WI38 (cell line): ENCODE measurements around the gene TAS2R38.
"Not testable (repeated sequence)": the region's sequence is repeated elsewhere in the genome, so short reads cannot be mapped to it uniquely, and the experiment has no call there.

Source experiments
- H3K4me3 ChIP-seq: 2 replicates; pipeline ENCODE4 v1.5.1; 2011; ENCODE audit warnings: low read depth, mild to moderate bottlenecking, control low read depth, low read length
- TF ChIP-seq, protein P1 (sequence below): IDR thresholded peaks from 2 replicates; pipeline ENCODE4 v1.5.1; 2012; ENCODE audit warnings: low read depth, mild to moderate bottlenecking, control low read depth, low read length

The TAS2R38 gene

DNA sequence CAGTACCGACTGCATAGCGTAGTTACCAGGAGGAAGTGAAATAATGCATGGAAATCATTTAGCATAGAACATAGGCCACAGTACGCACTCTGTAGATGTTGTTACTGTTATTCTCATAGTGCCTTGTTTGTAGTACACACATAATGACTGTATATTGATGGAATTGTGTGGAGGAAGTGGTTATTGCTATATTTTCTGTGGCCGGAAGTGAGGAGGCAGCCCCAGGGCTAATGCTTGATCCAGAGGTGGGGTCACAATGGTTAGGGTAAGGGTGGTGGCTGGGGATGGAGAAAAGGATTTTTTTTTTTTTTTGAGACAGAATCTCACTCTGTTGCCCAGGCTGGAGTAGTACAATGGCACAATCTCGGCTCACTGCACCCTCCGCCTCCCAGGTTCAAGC, 17.6 kb upstream of the TAS2R38 start:
- TF ChIP-seq, protein P1, sequence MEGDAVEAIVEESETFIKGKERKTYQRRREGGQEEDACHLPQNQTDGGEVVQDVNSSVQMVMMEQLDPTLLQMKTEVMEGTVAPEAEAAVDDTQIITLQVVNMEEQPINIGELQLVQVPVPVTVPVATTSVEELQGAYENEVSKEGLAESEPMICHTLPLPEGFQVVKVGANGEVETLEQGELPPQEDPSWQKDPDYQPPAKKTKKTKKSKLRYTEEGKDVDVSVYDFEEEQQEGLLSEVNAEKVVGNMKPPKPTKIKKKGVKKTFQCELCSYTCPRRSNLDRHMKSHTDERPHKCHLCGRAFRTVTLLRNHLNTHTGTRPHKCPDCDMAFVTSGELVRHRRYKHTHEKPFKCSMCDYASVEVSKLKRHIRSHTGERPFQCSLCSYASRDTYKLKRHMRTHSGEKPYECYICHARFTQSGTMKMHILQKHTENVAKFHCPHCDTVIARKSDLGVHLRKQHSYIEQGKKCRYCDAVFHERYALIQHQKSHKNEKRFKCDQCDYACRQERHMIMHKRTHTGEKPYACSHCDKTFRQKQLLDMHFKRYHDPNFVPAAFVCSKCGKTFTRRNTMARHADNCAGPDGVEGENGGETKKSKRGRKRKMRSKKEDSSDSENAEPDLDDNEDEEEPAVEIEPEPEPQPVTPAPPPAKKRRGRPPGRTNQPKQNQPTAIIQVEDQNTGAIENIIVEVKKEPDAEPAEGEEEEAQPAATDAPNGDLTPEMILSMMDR: no peak
- H3K4me3 ChIP-seq: no peak overlapping the region

DNA sequence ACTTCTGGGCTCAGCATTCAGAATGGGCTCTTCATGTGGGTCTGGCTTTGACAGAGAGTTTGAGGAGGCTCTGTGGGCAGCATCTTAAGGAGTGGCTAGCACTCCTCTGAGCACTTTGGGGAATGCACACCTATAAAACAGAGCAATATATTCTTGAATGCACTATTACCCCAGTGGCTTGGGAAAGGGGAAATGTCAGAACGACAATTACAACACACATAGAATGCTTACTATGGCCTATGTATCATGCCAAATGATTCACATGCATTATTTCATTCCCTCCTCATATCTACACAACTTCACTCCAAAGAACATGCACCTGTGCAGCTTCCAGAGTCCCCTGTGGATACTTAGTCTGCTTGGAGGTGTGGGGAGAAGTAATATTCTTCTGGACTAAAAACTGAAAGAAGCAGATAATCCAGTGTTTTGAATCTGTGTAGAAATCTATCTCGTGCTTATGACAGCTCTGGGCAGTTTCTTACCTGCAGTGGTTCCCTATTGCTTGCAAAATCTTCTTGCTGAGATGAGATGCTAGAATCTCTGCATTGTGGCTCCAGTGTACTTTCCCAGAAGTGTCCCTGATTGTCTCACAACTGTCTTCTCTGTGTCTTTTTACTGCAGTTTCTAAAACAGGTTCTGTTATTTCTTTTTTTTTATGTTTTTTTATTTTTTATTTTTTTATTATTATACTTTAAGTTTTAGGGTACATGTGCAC, 16.6 kb upstream of the TAS2R38 start:
- TF ChIP-seq, protein P1: no peak
- H3K4me3 ChIP-seq: no peak overlapping the region

DNA sequence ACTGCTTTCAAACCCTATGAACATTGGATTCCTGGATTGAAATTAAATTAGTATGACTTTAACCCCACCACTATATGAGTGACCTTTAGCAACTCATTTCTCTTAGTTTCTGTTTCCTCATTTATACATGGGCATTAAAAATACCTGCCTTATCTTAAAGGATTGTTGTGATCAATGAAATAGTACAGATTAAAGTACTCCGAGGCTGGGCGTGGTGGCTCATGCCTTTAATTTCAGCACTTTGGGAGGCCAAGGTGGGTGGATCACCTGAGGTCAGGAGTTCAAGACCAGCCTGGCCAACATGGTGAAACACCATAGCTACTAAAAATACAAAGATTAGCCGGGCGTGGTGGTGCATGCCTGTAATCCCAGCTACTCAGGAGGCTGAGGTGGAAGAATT, 14.2 kb upstream of the TAS2R38 start:
- not testable (repeated sequence) for H3K4me3 ChIP-seq

DNA sequence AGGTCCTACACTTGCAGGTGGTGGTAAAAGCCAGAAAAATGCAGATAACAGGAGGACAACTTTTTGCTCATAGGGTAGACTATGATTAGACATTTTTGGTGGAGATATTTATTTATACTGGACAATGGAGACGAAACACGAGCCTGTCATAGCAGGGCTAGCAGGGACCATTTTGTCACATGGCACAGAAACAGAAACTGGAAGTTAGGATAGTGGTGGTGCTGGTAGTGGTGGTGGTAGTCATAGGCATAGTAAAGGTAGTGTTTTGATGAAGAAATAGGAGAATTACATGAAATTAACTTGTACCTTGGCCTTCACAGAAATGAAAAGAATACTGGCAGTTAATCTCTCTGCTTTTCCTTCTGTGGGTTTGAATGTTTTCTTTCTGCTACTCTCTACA, 13.3 kb upstream of the TAS2R38 start:
- TF ChIP-seq, protein P1: no peak
- H3K4me3 ChIP-seq: no peak overlapping the region

DNA sequence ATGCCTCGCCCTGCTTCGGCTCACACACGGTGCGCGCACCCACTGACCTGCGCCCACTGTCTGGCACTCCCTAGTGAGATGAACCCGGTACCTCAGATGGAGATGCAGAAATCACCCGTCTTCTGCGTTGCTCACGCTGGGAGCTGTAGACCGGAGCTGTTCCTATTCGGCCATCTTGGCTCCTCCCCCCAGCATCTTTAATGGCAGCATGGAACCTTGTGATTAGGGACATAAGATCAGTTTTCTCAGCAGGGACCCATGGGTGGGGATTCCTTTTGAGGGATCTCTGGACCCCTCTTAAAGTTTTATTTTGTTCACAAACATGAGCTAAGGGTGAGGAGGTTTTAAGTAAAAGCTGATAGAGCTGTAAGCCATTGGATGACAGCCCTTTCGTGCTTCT, 12.4 kb upstream of the TAS2R38 start:
- H3K4me3 ChIP-seq: not testable (repeated sequence)

DNA sequence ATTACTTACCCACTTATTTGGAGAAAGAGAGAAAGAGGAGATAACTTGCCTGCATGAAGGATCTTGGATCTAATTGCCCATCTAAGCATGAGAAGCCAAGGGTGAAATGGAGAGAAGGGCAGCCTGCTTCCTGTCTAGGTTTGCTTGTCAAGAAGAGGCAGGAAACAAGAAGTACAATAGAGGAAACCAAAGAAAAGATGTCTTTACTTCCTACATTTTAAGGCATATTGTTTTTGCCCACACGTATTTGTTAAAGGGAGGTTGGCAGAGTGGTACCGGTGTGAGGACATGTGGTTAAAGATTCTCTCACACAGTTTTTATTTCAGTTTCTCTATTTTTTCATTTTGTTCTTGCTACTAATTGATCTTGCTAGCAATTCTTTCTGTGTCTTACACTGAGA, 6.0 kb upstream of the TAS2R38 start:
- TF ChIP-seq, protein P1: no peak
- H3K4me3 ChIP-seq: no peak overlapping the region

DNA sequence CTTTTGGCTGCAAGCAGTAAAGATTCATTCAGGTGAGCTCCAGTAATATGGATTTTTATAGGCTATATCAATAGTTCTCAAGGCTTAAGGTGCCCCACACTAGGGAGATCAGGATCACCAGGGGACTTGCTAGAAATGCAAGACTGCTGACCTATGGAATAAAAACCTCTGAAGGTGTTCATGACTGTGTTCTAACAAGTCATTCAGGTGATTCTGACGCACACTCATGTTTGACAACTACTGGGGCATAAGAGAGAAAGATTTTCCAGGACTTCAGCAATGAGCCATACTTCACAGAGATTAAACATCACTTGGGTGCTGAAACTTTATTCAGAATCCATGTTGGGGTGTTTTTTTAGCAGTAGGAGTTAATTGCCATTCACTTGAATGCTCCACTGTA, 4.8 kb upstream of the TAS2R38 start:
- no peak overlapping the region for H3K4me3 ChIP-seq
- TF ChIP-seq, protein P1: no peak

DNA sequence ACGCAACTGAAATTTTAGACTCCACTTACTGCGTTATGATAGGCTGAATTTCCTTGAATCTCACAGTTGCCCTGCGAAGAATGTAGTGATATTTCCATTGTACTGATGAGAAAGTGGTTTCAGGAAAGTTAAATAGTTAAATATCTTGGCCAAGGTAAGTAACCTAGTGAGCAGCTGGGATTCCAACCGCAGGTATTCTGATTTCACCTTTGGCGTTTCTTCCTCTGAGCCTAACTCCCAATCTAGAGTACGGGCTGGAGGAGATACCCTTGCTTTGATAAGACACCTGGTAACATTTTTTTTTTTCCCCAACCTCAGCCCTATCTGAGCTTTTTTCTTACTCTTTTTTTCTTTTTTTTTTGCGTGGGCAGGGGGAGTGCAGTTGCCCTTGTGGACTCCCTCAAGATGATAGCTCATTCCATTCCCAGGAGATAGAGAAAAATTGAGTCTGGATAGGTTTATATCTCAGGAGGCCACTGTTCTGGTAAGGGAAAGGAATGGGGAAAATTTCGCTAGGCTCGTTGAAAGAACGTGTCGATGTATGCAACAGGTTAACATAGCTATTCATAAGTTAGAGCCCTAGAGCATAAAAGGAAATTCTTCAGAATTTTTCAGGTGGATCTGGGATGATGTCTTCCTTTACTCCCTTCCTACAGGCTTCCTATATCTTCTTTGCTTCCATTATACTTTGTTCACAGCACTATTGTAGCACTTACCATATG, 3.1 kb upstream of the TAS2R38 start:
- TF ChIP-seq, protein P1: no peak
- H3K4me3 ChIP-seq: no peak overlapping the region
